HG02798 (cell line): ENCODE results near the gene GPC6.
"Not testable (repeated sequence)": the region's sequence is repeated elsewhere in the genome, so short reads cannot be mapped to it uniquely, and the experiment has no call there.

Source experiments
- ATAC-seq: cut with Tn5 transposase; IDR thresholded peaks from one replicate; pipeline ENCODE4 v1.9.1; 2021; ENCODE audit warnings: mild to moderate bottlenecking; ENCODE audit not compliant: unreplicated experiment, poor library complexity

Gene GPC6

DNA sequence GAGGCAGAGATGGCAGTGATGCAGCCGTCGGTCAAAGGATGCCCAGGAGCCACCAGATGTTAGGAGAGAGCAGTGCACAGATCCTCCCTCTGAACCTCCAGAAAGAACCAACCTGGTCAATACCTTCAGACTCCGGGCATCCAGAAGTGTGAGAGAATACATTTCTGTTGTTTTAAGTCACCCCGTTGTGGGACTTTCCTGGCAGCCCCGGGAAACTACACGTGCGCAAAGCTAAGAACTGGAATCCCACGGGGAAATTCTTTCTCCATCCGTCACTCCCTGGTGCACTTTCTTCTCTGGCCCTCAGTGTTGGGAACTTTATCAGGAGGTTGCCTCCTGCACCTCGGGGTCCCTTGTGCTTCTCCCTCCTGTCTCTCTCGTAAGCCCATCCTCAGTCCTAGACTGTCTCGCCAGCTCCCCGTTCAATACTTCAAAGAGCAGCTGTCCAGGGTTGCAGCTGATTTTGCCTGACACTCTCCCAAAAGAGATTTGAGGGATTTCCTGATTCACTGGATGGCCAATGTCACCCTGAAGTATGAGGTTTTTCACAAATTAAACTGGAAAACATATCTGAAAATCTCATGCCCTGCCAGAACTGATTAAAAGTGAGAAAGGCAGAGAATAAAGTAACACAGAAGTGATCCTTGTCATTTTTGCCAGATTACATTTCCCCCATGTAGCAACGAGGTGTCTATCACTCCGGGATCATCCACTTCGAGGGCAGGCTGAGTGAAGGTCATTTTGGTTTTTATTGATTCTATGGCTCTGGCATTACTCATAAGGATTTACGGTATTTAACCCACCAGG lies 1116.0 kb downstream of the GPC6 start:
- ATAC-seq: no peak

- ATAC-seq: no peak
These were observed 1116.6 kb downstream of the GPC6 start for GRCh38 chr13:94343243-94343585.

- ATAC-seq: not testable (repeated sequence)
These were observed 1117.1 kb downstream of the GPC6 start for GRCh38 chr13:94343687-94344086.

DNA sequence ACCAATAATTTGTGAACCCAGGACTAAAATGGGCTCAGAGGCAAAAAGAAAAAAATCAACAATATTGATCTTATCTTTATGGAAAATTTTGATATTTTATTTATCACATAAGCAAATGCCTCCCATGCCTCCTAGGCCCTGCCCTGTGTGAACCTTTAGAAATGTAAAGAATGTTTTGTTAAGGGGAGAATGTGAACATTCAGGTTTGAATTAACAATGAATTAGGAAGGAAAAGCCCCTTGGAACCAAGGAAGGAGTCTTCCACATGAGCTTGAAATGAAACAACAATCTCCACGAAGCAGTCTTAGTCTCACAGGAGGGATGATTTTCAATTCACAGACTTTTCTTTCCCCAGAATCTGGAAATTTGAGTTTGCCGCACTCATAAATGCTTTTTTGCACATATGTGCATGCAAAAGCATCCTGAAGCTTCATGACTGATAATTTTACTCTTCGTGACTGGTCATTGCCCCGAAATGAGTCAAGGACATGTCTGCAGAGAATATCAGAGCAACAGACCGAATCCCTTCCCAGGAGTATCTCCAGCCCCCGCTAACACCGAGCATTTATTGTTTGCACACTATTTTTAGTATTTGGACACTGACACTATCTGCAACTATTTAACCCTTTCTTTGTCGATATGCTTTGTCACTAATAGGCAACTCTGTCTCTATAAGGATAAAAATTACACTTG lies 1117.7 kb downstream of the GPC6 start:
- ATAC-seq: no peak

DNA sequence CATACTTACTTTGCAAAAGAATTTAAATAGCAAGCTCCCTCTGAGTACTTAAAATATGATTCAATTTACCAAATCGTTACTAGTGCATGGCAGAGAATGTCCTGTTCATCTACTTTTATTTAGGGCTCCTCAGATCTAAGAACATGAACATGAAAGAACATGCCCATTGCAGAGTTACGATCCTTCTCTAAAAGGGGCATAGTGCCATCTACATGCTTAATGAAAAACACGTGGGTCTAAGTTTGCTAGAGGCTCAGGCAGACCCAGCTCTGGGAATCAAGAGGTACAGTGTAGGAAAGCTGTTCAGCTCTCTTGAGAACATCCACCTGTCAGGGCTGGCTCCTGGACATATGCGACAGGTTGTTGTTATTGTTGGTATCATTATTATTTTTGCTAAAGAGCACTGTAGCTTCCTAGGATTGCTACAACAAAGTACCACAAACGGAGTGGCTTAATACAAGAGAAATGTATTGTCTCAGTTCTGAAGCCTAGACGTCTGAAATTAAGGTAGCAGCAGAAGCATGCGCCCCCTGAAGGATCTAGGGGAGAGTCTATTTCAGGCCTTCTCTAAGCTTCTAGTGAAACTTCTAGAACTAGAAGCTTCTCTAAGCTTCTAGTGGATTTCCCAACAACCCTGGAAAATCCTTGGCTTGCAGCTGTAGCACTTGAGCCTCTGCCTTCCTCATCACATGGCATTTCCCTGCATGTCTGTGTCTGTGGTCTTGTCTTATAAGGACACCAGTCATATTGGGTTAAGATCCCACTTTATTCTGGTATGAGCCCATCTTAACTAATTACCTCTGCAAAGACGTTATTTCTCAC lies 1119.0 kb downstream of the GPC6 start:
- ATAC-seq: no peak

GRCh38 chr13:94346261-94347019 lies 1119.8 kb downstream of the GPC6 start:
- no peak for ATAC-seq

GRCh38 chr13:94351292-94351990 lies 1124.8 kb downstream of the GPC6 start:
- ATAC-seq: no peak

DNA sequence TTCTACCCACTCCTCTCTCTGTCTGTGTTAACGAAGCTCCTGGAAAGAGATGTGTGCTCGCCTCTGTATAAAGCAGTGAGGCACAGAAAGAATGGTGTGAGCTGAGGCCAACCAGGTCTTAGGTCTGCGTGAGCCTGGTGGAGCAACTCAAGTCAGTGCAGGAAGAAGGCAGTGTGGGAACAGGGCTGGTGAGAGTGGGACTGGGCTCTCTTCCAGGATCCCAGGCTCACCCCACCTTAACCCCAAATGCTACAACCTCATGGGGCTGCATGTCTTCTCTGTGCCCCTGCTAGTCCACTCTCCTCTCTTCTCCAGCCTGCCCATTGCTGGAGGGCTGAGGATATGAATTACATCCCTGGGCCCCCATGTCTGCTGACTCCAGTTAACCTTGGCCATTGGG lies 1125.5 kb downstream of the GPC6 start:
- ATAC-seq: no peak

- no peak for ATAC-seq
These were observed 1126.6 kb downstream of the GPC6 start for GRCh38 chr13:94353167-94353710.

GRCh38 chr13:94359875-94360274 lies 1133.3 kb downstream of the GPC6 start:
- ATAC-seq: no peak

DNA sequence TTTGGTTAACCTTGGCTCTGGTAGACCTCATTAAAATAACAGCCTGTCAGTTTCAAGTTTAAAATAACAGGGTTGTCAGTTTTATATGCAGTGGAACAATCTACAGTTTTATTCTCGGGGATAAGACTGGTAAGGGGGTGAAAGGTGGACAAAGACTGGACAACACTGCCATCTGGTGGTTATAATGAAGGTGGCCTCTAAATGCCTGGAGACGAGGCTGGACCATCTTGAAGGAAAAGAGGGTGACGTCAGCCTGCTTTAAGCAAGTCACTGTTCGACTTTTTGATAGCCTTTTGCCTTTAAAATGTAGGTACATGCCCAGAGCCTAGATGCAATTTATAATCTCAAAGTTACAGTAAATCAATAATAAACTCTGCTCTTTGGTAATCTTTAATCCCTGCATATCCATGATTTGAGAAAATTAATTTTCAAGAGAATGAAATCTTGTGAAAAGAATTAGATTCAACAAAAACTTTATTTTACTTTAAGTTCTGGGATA lies 1135.9 kb downstream of the GPC6 start:
- peak; percentile 98 for ATAC-seq

- ATAC-seq: no peak
These were observed 1140.1 kb downstream of the GPC6 start for GRCh38 chr13:94366677-94367076.

DNA sequence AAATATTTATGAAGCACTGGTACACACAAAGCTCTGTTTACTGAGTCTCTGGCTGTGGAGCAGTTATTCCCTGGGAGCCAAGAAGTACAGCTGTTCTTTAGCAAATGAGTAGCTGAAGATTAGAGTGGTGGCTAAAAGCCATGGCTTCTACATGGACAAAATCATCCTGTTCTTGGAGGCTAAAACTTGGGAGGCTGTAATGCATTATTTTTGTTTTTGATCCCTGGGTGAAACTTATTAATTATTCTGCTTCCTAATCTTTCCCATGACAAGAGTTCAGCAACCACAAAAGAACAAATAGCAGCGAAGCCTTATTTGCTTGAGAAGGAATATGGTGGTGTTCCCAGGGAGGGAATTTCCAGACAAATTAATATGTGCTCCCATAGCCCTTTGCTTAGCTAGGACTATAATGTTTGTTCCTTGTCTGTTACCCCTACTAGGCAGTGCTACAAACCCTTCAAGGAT lies 1143.4 kb downstream of the GPC6 start:
- no peak for ATAC-seq

DNA sequence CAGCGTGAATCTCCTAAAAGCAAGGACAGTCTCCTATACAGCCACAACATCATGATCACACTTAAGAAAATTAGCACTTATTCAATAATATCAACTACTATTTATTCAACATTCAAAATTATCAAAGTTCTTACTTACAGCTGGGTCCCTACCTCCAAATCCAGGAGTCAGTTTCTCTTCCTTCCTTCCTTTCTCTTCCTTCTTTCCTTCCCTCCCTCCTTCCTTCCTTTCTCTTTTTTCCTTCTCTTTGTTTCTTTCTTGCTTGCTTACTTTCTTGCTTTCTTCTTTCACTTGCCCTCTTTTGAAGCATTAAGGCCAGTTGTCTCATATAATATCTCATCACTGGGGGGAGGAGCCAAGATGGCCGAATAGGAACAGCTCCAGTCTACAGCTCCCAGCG lies 1145.2 kb downstream of the GPC6 start:
- ATAC-seq: no peak

GRCh38 chr13:94382517-94382916 lies 1155.9 kb downstream of the GPC6 start:
- ATAC-seq: no peak

DNA sequence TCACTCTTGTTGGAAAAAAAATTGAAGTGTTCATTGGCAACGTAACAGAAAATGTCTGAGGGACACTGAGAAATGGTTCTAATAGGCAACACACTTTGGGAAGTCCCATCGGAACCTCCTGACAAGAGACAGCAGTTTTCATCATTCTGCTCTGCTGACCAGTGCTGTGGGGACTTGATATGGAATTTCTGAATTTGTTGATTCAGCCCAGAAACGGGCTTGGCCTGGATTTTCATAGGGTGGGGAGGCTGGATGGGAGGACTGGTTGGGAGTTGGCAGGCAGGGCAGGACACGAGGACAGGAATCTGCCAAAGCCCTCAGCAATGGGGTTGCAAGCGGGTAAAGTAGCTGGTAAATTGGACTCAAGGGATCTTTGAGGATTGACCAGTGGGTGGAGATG lies 1156.4 kb downstream of the GPC6 start:
- no peak for ATAC-seq

- no peak for ATAC-seq
These were observed 1157.8 kb downstream of the GPC6 start for GRCh38 chr13:94384231-94384905.

DNA sequence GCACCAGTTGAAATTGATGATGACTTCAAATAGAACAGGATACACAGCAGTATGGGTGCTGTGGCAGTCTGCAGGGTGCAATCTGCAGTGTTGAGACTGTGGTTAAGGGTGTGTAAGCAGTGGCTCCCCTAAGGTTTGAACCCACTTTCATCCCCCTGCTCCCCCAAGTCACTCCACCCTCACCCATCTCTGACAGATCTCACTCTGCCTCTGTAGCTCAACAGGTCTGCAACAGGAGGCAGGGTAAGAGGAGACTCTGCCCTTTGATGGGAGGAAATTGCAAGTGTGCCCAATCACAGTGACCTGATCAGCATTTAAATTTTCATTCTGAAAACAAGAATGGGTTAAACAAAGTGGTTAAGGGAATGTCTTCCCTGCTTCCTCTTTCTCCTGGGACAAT lies 1160.4 kb downstream of the GPC6 start:
- no peak for ATAC-seq
